ENCODE data around the gene ZBTB6. TPM values are rescaled to one million over a fixed set of nuclear protein-coding genes. Genes with fewer than 3 reads are reported as not detected.

Gene ZBTB6
- total and polyA plus RNA-seq, 9 of the 15 experiments (the other 6 are each of a cell fraction or from before 2014, with no cell fraction given): 1.4 to 7.2 (median 5.3) TPM

- 100% methylated on average over 1 of the region's 1 CpG for WGBS (ENCODE audit: insufficient coverage, low coverage, missing lambda C conversion rate)
- CTCF ChIA-PET (ENCODE audit: low intra/inter-chr PET ratio): no interaction called here
- peaks cover 52% of the 10 kb centered on the region for H3K36me3 ChIP-seq (ENCODE audit: control insufficient read depth, insufficient read depth, low read length)
- no peak overlapping the region for H3K27ac ChIP-seq (ENCODE audit: extremely low read depth, low read depth, low read length)
- no peak for ATAC-seq
- FAIRE-seq: no peak
- peaks cover 62% of the 10 kb centered on the region for H3K79me2 ChIP-seq (ENCODE audit: control insufficient read depth, insufficient read depth, low read length)
- no peak overlapping the region for H2AFZ ChIP-seq (ENCODE audit: low read depth, low read length)
- no peak for TF ChIP-seq PML (IDR thresholded peaks at IDR 0.05; ENCODE audit: low read length)
- TF ChIP-seq ZNF445 (CRISPR knock-in tag; IDR thresholded peaks at IDR 0.05; ENCODE audit: low read depth): no peak
- TF ChIP-seq ZNF79 (CRISPR knock-in tag; IDR thresholded peaks at IDR 0.05; ENCODE audit: low read depth): no peak
- TF ChIP-seq AFF4 (CRISPR knock-in tag; IDR thresholded peaks at IDR 0.05): no peak
- no peak for TF ChIP-seq ZNF318 (IDR thresholded peaks at IDR 0.05; ENCODE audit: borderline replicate concordance in 1 of 2, low read depth in 1 of 2)
- no peaks in the 10 kb centered on the region for H3K9me1 ChIP-seq (ENCODE audit: control insufficient read depth, insufficient read depth, low read length)
- H3K9ac ChIP-seq (ENCODE audit: insufficient read depth in 1 of 2, low read depth in 2 of 2, low read length in 2 of 2): no peak overlapping the region
- no peak for DNase-seq (ENCODE audit: extremely low read depth in 1 of 4, low spot score in 3 of 4)
- in situ Hi-C loops (cut with MboI) (no loop called here), intact Hi-C loops (cut with micrococcal nuclease) (no loop called here)
- no peaks in the 10 kb centered on the region for H4K20me1 ChIP-seq (replicated peaks; ENCODE audit: control insufficient read depth, insufficient read depth, low read length)
- no TSS peak for BruUV-seq (replicated peaks)
- peaks cover 3% of the 10 kb centered on the region in 2 experiments; a peak in 2 of 5 replicates for H3K4me1 ChIP-seq (replicated peaks in 1 of 2; ENCODE audit: control insufficient read depth in 2 of 2, insufficient read depth in 2 of 2, low read length in 2 of 2)
- no peaks in the 10 kb centered on the region for H3K9me3 ChIP-seq (replicated peaks; ENCODE audit: control insufficient read depth, insufficient read depth, low read depth, low read length)
- H3K4me2 ChIP-seq (ENCODE audit: insufficient read depth, low read length): no peak overlapping the region
- POLR2A ChIA-PET: interaction anchor here (0.5 to 1.0 kb wide), 4 partner anchors 8 to 452 kb away, joined by 3 to 4 read pairs (median 4); no protein-coding TSS in a partner anchor
- H3K4me3 ChIP-seq: no peak overlapping the region
- no peaks in the 10 kb centered on the region for H3K27me3 ChIP-seq (ENCODE audit: control insufficient read depth in 2 of 2, insufficient read depth in 2 of 2, low read length in 2 of 2)
Observed at GRCh38 chr9:122897969-122898368, 15.2 kb downstream of the ZBTB6 start.
